ENCODE measurements around the gene BRSK2. TPM values are rescaled to one million over a fixed set of nuclear protein-coding genes. Genes with fewer than 3 reads are reported as not detected.

BRSK2 gene
- total and polyA plus RNA-seq, 9 of the 15 experiments (the other 6 are each of a cell fraction or from before 2014, with no cell fraction given): 0.06 to 0.52 (median 0.18) TPM; not detected in 5

- ChIA-PET POLR2A (interaction anchor here (1.1 kb wide), 1 partner anchor 223 kb away, joined by 3 read pairs; no protein-coding TSS in a partner anchor), CTCF (ENCODE audit: low intra/inter-chr PET ratio) (no interaction called here)
- DNase-seq (ENCODE audit: extremely low read depth in 1 of 4, low spot score in 3 of 4) (no peak), ATAC-seq (no peak), FAIRE-seq (no peak)
- Histone ChIP-seq H3K4me3 (no peak overlapping the region), H3K36me3 (ENCODE audit: control insufficient read depth, insufficient read depth, low read length) (no peaks in the 10 kb centered on the region), H4K20me1 (replicated peaks; ENCODE audit: control insufficient read depth, insufficient read depth, low read length) (no peaks in the 10 kb centered on the region), H3K9me1 (ENCODE audit: control insufficient read depth, insufficient read depth, low read length) (no peaks in the 10 kb centered on the region), H3K79me2 (ENCODE audit: control insufficient read depth, insufficient read depth, low read length) (no peaks in the 10 kb centered on the region), H3K9ac (ENCODE audit: insufficient read depth in 1 of 2, low read depth in 2 of 2, low read length in 2 of 2) (no peak overlapping the region), H3K4me1 (replicated peaks in 1 of 2; ENCODE audit: control insufficient read depth in 2 of 2, insufficient read depth in 2 of 2, low read length in 2 of 2) (no peaks in the 10 kb centered on the region), H3K4me2 (ENCODE audit: insufficient read depth, low read length) (no peak overlapping the region), H3K27ac (ENCODE audit: extremely low read depth, low read depth, low read length) (no peak overlapping the region), H2AFZ (ENCODE audit: low read depth, low read length) (no peak overlapping the region), H3K27me3 (ENCODE audit: control insufficient read depth in 2 of 2, insufficient read depth in 2 of 2, low read length in 2 of 2) (no peaks in the 10 kb centered on the region), H3K9me3 (replicated peaks; ENCODE audit: control insufficient read depth, insufficient read depth, low read depth, low read length) (peaks cover 3% of the 10 kb centered on the region; the same call in 1 of the 2 replicates)
- intact Hi-C loops (cut with micrococcal nuclease): no loop called here
- no peak for TF ChIP-seq TAF1 (IDR thresholded peaks at IDR 0.05; ENCODE audit: control insufficient read depth, extremely low read depth, insufficient read depth, low read length, severe bottlenecking)
- TF ChIP-seq TBP (optimal IDR thresholded peaks at IDR 0.05; ENCODE audit: low read depth, low read length): no peak
- no peak for TF ChIP-seq BMI1 (IDR thresholded peaks at IDR 0.05; ENCODE audit: low read length)
- TF ChIP-seq PCBP2 (IDR thresholded peaks at IDR 0.05; ENCODE audit: low read depth, low read length, poor library complexity, severe bottlenecking): no peak
- no peak for TF ChIP-seq FOXM1 (IDR thresholded peaks at IDR 0.05; ENCODE audit: low read depth)
- TF ChIP-seq FOXM1 (CRISPR knock-in tag; IDR thresholded peaks at IDR 0.05; ENCODE audit: low read depth): no peak
- TF ChIP-seq ZNF584 (CRISPR knock-in tag; IDR thresholded peaks at IDR 0.05; ENCODE audit: low read depth): no peak
- no peak for TF ChIP-seq ADNP (tag; IDR thresholded peaks at IDR 0.05)
- TF ChIP-seq KDM4B (IDR thresholded peaks at IDR 0.05; ENCODE audit: borderline replicate concordance in 2 of 2, low read depth in 1 of 2): no peak
- TF ChIP-seq ZFP91 (CRISPR knock-in tag; IDR thresholded peaks at IDR 0.05): no peak
- no peak for TF ChIP-seq ZNF212 (CRISPR knock-in tag; IDR thresholded peaks at IDR 0.05)
- TF ChIP-seq BACH1 (tag; IDR thresholded peaks at IDR 0.05): no peak
- TF ChIP-seq GTF2A2 (tag; IDR thresholded peaks at IDR 0.05): no peak
- TF ChIP-seq ZNF347 (CRISPR knock-in tag; IDR thresholded peaks at IDR 0.05; ENCODE audit: low read depth): no peak
- no peak for TF ChIP-seq TOE1 (IDR thresholded peaks at IDR 0.05; ENCODE audit: borderline replicate concordance)
- TF ChIP-seq TOE1 (CRISPR knock-in tag; IDR thresholded peaks at IDR 0.05; ENCODE audit: borderline replicate concordance, low read depth): no peak
- TF ChIP-seq U2AF2 (optimal IDR thresholded peaks at IDR 0.05; ENCODE audit: low read depth, low read length): no peak
- no peak for TF ChIP-seq RFX5 (IDR thresholded peaks at IDR 0.05; ENCODE audit: low read depth, low read length)
- TF ChIP-seq HDAC6 (IDR thresholded peaks at IDR 0.05; ENCODE audit: low read depth, low read length): no peak
- WGBS (ENCODE audit: insufficient coverage, low coverage, missing lambda C conversion rate): 13% methylated on average over 13 of the region's 15 CpGs
- in situ Hi-C loops (cut with MboI): no loop called here
- no TSS peak for BruUV-seq (replicated peaks)
Measured at GRCh38 chr11:1422981-1423380, 33.2 kb downstream of the BRSK2 start.

All from K562 (cell line).